Mesenchymal stem cell (in vitro differentiated cells and primary cell): ENCODE measurements around the gene PRAC1.

ENCODE experiments used
- DNase-seq: peaks from one replicate; pipeline ENCODE4 v3.0.0-alpha.2; 2013
- H2AFZ ChIP-seq: one replicate; pipeline ENCODE4 v1.6.1; 2013; ENCODE audit warnings: low read depth, mild to moderate bottlenecking, control low read depth, inconsistent platforms, low read length, moderate library complexity
- H2AK5ac ChIP-seq: 2 replicates; pipeline ENCODE4 v1.6.1; 2013; ENCODE audit warnings: low read length, moderate library complexity, mild to moderate bottlenecking, inconsistent platforms; ENCODE audit not compliant: severe bottlenecking
- H2BK120ac ChIP-seq: one replicate; pipeline ENCODE4 v1.6.1; 2013; ENCODE audit warnings: low read depth, mild to moderate bottlenecking, inconsistent platforms, low read length, moderate library complexity
- H2BK12ac ChIP-seq, 2 experiments: one replicate each; pipeline ENCODE4 v1.6.1; 2013; ENCODE audit warnings: inconsistent platforms in 2 of 2, low read length in 2 of 2, mild to moderate bottlenecking in 2 of 2, moderate library complexity in 2 of 2, control low read depth in 1 of 2
- H2BK15ac ChIP-seq: one replicate; pipeline ENCODE4 v1.6.1; 2013; ENCODE audit warnings: mild to moderate bottlenecking, low read depth, inconsistent platforms; ENCODE audit not compliant: poor library complexity, severe bottlenecking
- H2BK5ac ChIP-seq: 2 replicates; pipeline ENCODE4 v1.6.1; 2013; ENCODE audit warnings: low read depth, mild to moderate bottlenecking, low read length, control low read depth, inconsistent platforms; ENCODE audit not compliant: poor library complexity, severe bottlenecking
- H3K14ac ChIP-seq, 2 experiments: one replicate each; pipeline ENCODE4 v1.6.1; 2013; ENCODE audit warnings: inconsistent platforms in 2 of 2, low read length in 2 of 2, control low read depth in 1 of 2, mild to moderate bottlenecking in 1 of 2, moderate library complexity in 1 of 2
- H3K18ac ChIP-seq, 2 experiments: one replicate each; pipeline ENCODE4 v1.6.1; 2013; ENCODE audit warnings: inconsistent platforms in 2 of 2, low read length in 2 of 2, control low read depth in 1 of 2, low read depth in 1 of 2, mild to moderate bottlenecking in 1 of 2
- H3K23ac ChIP-seq, 2 experiments: one replicate each; pipeline ENCODE4 v1.6.1; 2013; ENCODE audit warnings: inconsistent platforms in 2 of 2, low read length in 2 of 2, mild to moderate bottlenecking in 2 of 2, moderate library complexity in 2 of 2, control low read depth in 1 of 2
- H3K27ac ChIP-seq: 2 replicates; pipeline ENCODE4 v1.5.1; 2013; ENCODE audit warnings: mild to moderate bottlenecking, moderate library complexity, low read length, control low read depth, inconsistent platforms; ENCODE audit not compliant: poor library complexity, severe bottlenecking
- H3K27me3 ChIP-seq, 2 experiments: 2 replicates each; pipeline versions ENCODE4 v1.6.1 to v1.7.0; 2013; ENCODE audit warnings: low read length in 2 of 2, mild to moderate bottlenecking in 2 of 2, moderate library complexity in 2 of 2, control low read depth in 1 of 2, inconsistent platforms in 1 of 2; ENCODE audit not compliant: control insufficient read depth in 1 of 2, insufficient read depth in 1 of 2
- H3K36me3 ChIP-seq, 2 experiments: 2 replicates each; pipeline versions ENCODE4 v1.6.1 to v1.7.0; 2013; ENCODE audit warnings: low read length in 2 of 2, control low read depth in 1 of 2, inconsistent platforms in 1 of 2, low read depth in 1 of 2, mild to moderate bottlenecking in 1 of 2; ENCODE audit not compliant: insufficient read depth in 2 of 2, control insufficient read depth in 1 of 2
- H3K4ac ChIP-seq, 2 experiments: one replicate each; pipeline ENCODE4 v1.6.1; 2013; ENCODE audit warnings: inconsistent platforms in 2 of 2, low read length in 2 of 2, mild to moderate bottlenecking in 2 of 2, moderate library complexity in 2 of 2, control low read depth in 1 of 2, low read depth in 1 of 2
- H3K4me1 ChIP-seq: 2 replicates; pipeline ENCODE4 v1.6.1; 2013; ENCODE audit warnings: low read depth, low read length, control low read depth; ENCODE audit not compliant: control insufficient read depth, insufficient read depth
- H3K4me2 ChIP-seq: 2 replicates; pipeline ENCODE4 v1.6.1; 2013; ENCODE audit warnings: low read length, mild to moderate bottlenecking, inconsistent platforms; ENCODE audit not compliant: poor library complexity, severe bottlenecking
- H3K4me3 ChIP-seq, 2 experiments: 2 replicates each; pipeline versions ENCODE4 v1.5.1 to v1.7.0; 2013; ENCODE audit warnings: low read length in 2 of 2, mild to moderate bottlenecking in 2 of 2, control low read depth in 1 of 2, low read depth in 1 of 2; ENCODE audit not compliant: insufficient read depth in 1 of 2
- H3K79me1 ChIP-seq: replicated peaks from 2 replicates; pipeline ENCODE4 v1.6.1; 2013; ENCODE audit warnings: mild to moderate bottlenecking, control low read depth, low read length, inconsistent platforms; ENCODE audit not compliant: poor library complexity, severe bottlenecking
- H3K9ac ChIP-seq: 2 replicates; pipeline ENCODE4 v1.7.0; 2013; ENCODE audit warnings: mild to moderate bottlenecking, low read length, moderate library complexity
- H3K9me3 ChIP-seq: 2 replicates; pipeline ENCODE4 v1.7.0; 2013; ENCODE audit warnings: mild to moderate bottlenecking, low read length; ENCODE audit not compliant: control insufficient read depth
- H4K8ac ChIP-seq: one replicate; pipeline ENCODE4 v1.6.1; 2013; ENCODE audit warnings: inconsistent platforms, mild to moderate bottlenecking, low read length, moderate library complexity
- H4K91ac ChIP-seq: one replicate; pipeline ENCODE4 v1.6.1; 2013; ENCODE audit warnings: mild to moderate bottlenecking, low read length, inconsistent platforms
- WGBS: methylation state at CpG from one replicate; pipeline ENCODE4 v1.1.7; 2013; ENCODE audit warnings: mixed read lengths; 5-methylcytosine and 5-hydroxymethylcytosine counted together

The PRAC1 gene

GRCh38 chr17:48746916-48747444 is 24.7 kb upstream of the PRAC1 start:
- Histone ChIP-seq H2AFZ (no peak overlapping the region), H2BK12ac (no peak overlapping the region), H3K9me3 (no peaks in the 10 kb centered on the region), H2AK5ac (no peak overlapping the region), H3K9ac (no peak overlapping the region), H3K36me3 (no peaks in the 10 kb centered on the region), H3K4me1 (no peaks in the 10 kb centered on the region), H2BK120ac (no peak overlapping the region), H4K91ac (no peak overlapping the region), H3K23ac (no peak overlapping the region), H3K14ac (no peak overlapping the region), H2BK15ac (no peak overlapping the region), H2BK5ac (no peak overlapping the region), H3K79me1 (no peaks in the 10 kb centered on the region), H3K27ac (no peak overlapping the region), H3K4ac (no peak overlapping the region), H3K4me3 (no peak overlapping the region), H3K18ac (no peak overlapping the region), H3K27me3 (peaks cover 88 to 100% of the 10 kb centered on the region in 2 experiments), H4K8ac (no peak overlapping the region), H3K4me2 (no peak overlapping the region)
- 2% methylated on average over 21 of the region's 21 CpGs for WGBS
- peak; percentile 9 for DNase-seq

GRCh38 chr17:48745381-48746275 is 23.3 kb upstream of the PRAC1 start:
- Histone ChIP-seq H3K9ac (no peak overlapping the region), H3K9me3 (no peaks in the 10 kb centered on the region), H4K8ac (no peak overlapping the region), H2BK5ac (no peak overlapping the region), H4K91ac (no peak overlapping the region), H3K4ac (no peak overlapping the region), H2AFZ (no peak overlapping the region), H3K27me3 (peaks cover 85 to 100% of the 10 kb centered on the region in 2 experiments), H2BK120ac (no peak overlapping the region), H3K79me1 (no peaks in the 10 kb centered on the region), H3K36me3 (no peaks in the 10 kb centered on the region), H3K4me1 (no peaks in the 10 kb centered on the region), H3K27ac (no peak overlapping the region), H3K23ac (no peak overlapping the region), H2BK12ac (no peak overlapping the region), H3K18ac (no peak overlapping the region), H3K14ac (no peak overlapping the region), H2AK5ac (no peak overlapping the region), H3K4me2 (no peak overlapping the region), H3K4me3 (no peak overlapping the region), H2BK15ac (no peak overlapping the region)
- no peak for DNase-seq
- WGBS = 50% methylated on average over 9 of the region's 12 CpGs

- H2AFZ ChIP-seq = no peak overlapping the region
- H4K8ac ChIP-seq = no peak overlapping the region
Measured at GRCh38 chr17:48740537-48740936, 18.2 kb upstream of the PRAC1 start.

GRCh38 chr17:48738803-48739526 is 16.6 kb upstream of the PRAC1 start:
- no peaks in the 10 kb centered on the region for H3K9me3 ChIP-seq
- H3K18ac ChIP-seq = no peak overlapping the region
- no peak overlapping the region for H3K14ac ChIP-seq
- no peak overlapping the region for H2BK12ac ChIP-seq
- no peak overlapping the region for H3K27ac ChIP-seq
- H3K4me3 ChIP-seq = no peak overlapping the region
- H3K4ac ChIP-seq = no peak overlapping the region
- H3K9ac ChIP-seq = no peak overlapping the region
- peaks cover 1% of the 10 kb centered on the region for H3K4me1 ChIP-seq
- no peak overlapping the region for H2BK5ac ChIP-seq
- H2BK15ac ChIP-seq = no peak overlapping the region
- DNase-seq = no peak
- no peak overlapping the region for H4K8ac ChIP-seq
- H3K23ac ChIP-seq = no peak overlapping the region
- no peak overlapping the region for H3K4me2 ChIP-seq
- WGBS = 3% methylated on average over 32 of the region's 37 CpGs
- H4K91ac ChIP-seq = no peak overlapping the region
- H3K36me3 ChIP-seq = no peaks in the 10 kb centered on the region
- H2BK120ac ChIP-seq = no peak overlapping the region
- H3K27me3 ChIP-seq = peaks cover 94 to 99% of the 10 kb centered on the region in 2 experiments
- H3K79me1 ChIP-seq = no peaks in the 10 kb centered on the region
- H2AFZ ChIP-seq = no peak overlapping the region
- no peak overlapping the region for H2AK5ac ChIP-seq

More at GRCh38 chr17:48740537-48740936, 18.2 kb upstream of the PRAC1 start:
- H3K23ac ChIP-seq = no peak overlapping the region
- peaks cover 94 to 99% of the 10 kb centered on the region in 2 experiments for H3K27me3 ChIP-seq
- H3K79me1 ChIP-seq = no peaks in the 10 kb centered on the region
- H3K4me3 ChIP-seq = no peak overlapping the region
- no peaks in the 10 kb centered on the region for H3K9me3 ChIP-seq
- H2BK120ac ChIP-seq = no peak overlapping the region
- H2BK12ac ChIP-seq = no peak overlapping the region
- H4K91ac ChIP-seq = no peak overlapping the region
- H3K9ac ChIP-seq = no peak overlapping the region
- H3K4ac ChIP-seq = no peak overlapping the region
- H2BK5ac ChIP-seq = no peak overlapping the region
- DNase-seq = no peak
- no peak overlapping the region for H3K18ac ChIP-seq
- H2AK5ac ChIP-seq = no peak overlapping the region
- peaks cover 1% of the 10 kb centered on the region for H3K4me1 ChIP-seq
- H3K4me2 ChIP-seq = no peak overlapping the region
- H3K14ac ChIP-seq = no peak overlapping the region
- no peaks in the 10 kb centered on the region for H3K36me3 ChIP-seq
- H3K27ac ChIP-seq = no peak overlapping the region
- H2BK15ac ChIP-seq = no peak overlapping the region
